CD4-positive, alpha-beta T cell treated with Interleukin-21 for 1 hour (primary cell): ENCODE measurements around the gene EPSTI1.
A peak's percentile ranks its signal among the peaks of the same experiment; 100 is the strongest.
"Not testable (repeated sequence)": the region's sequence is repeated elsewhere in the genome, so short reads cannot be mapped to it uniquely, and the experiment has no call there.

ENCODE experiments used
- DNase-seq: peaks from one replicate; pipeline ENCODE4 v3.0.0-alpha.2; 2020

EPSTI1 gene

DNA sequence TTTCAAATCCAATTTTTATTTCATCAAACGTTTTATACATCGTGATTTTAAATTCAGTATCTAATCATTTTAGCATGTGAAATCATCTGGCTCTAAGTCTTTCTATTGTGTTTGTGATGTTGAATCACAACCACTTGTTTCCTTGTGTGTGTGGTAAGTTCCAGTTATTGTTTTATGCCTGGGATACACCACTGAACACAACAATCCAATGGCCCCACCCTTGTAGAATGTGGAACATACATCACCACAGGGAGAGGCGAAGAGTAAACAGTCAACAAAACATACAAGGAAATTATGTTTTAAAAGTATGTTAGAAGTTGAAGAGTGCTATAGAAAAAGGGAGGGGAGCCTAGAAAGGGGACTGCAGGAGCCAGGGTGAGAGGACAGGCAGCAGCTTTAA, 100.5 kb downstream of the EPSTI1 start:
- no peak for DNase-seq

DNA sequence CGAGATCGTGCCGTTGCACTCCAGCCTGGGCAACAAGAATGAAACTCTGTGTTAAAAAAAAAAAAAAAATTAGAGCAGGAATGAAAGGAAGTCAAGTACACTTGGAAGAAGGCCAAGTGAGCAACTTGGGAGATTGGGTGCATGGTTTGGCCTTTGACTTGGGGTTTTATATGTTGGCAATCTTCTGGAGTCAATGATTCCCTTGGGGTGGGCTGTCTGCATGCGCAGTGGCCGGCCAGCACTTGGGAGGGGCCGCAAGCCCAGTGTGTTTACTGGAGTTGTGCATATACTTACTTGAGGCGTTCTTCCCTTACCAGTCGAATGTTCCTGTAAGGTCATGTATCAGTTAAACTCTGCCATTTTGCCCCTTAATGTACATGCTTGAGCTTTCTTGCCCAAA, 106.7 kb downstream of the EPSTI1 start:
- DNase-seq: no peak

DNA sequence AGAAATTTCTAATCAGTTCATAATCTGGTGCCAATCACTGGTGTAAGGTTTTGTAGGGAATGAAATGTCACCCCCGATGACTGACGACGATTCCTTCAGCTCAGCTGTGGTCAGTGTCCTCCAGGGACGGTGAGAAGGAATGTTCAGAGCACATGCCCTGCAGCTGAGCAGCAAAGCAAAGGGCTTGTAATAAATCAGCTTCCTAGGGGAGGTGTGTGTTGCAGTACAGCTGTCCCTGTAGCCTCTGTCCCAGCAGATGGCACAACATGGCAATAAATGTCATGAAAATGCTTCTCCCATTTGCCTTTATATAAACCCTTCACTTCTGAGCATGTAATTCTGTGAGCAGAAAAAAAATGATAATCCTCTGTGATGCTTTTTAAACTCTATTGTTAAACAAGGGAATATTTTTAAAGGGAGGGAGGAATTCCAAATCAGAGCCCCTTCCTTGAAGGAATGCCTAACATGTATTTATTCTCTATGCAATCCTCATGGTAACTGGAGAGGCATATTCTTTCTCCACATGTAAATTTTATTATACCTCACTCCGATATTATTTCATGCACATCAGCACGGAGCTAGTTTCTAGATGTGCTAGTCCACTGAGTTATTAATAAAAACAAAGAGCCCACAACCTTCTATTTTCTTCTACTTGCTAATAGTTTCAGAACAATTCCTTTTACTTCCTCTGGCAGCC, 108.1 kb downstream of the EPSTI1 start:
- DNase-seq: no peak

DNA sequence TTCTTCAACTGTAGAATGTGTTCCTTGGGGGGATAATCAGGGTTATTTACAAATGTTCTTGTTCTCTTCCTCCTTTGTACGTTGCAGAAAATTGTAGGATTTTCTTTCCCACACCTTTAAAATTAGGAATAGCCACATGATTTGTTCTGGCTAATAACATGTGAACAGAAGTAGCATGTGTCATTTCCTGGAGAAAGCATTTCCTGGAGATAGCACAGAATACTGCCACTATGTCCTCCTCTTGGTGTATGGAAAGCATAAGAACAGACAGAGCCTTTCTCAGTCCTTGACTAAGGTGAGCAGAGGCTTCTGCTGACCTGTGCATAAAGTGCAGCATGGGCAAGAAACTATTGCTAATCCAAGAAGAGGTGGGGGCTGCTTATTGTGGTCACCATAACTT, 108.9 kb downstream of the EPSTI1 start:
- DNase-seq: no peak

DNA sequence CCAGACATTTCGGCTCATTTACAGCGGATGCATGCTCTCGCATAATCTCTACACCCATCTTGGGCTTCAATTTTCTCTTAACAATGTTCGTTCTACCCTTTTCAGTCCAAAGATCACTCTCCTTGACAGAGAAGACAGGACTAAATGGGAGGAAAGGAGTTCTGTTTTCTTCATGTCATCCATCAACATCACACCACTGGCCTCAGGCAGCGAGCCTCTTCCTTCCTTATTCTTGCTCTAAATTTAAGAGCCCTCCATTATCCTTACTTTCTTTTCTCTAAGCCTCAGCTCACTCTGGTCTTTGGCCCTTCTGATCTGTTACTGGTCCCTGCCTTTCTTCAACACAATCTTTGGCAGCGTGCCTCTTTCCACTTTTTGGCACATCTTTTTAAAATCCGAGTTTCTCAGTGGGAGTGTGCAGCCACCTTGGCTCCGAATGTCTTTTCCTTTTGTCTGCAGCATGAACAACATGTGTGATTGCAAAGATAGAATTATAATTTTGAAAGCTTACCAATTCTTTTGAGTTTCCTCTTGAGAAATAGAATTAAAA, 111.9 kb downstream of the EPSTI1 start:
- DNase-seq: no peak

DNA sequence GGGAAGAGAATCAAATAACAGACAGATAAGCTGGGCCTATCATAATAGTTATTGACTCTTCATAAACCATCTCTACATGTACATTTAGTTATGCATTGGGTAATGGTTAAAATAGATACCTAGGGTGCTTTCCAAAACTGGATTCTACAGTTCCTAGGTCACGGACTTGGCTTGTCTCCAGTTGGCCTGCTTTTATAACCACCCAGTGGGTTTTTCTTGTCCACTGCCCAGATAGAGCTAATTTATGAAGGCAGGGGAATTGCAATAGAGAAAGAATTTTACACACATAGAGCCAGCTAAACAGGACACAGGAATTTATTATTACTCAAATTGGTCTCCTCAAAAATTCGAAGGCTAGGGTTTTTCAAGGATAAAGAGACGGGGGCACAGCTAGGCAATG, 113.3 kb downstream of the EPSTI1 start:
- no peak for DNase-seq

DNA sequence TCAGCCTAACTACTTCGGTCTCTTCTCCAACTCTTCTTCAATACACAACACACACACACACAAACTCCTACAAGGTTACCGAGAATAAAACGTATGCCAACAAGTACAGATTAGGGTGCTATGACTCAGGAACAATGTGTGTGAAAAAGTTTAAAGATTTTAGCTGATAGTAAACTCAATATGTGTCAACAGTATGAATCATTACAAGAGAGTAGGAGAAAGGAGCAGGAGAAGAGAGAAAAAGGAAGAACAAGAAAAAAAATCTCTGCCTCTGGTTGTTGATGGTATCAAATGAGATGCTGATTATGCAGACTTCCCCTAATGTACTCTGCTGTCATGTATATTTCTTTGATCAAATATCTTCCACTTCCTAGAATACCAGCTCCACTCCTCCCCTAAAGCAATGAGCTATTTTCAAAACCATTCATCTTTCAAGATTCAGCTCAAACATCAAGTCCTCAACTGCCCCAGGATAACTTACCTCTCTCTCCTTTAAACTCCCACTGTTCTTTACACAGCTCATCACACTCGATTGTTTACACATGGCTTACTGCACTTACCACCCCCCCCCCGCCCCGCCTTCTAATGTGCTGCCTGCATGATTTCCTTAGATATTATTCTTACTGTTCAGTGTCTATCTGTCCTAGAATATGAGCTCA, 115.0 kb downstream of the EPSTI1 start:
- no peak for DNase-seq

DNA sequence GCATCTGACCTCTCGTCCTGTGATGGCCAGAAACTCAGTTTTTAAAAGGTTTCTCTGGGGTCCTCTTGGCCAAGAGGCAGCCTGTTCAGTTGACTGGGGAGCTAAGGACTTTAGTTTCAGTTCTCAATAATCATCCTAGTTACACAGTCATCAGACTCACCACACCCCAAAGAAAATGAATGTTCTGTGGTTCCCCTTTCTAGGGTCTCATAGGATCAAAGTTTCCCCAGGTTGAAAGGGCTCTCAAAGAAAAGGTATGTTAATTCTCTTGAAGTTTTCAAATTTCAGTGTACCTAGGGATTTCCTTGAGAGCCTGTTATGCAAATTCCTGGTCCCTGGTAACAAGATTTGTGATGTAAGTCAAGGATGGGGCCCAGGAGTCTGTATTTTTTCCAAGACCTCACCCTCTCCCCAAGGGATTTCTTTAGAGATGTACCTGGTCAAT, 115.7 kb downstream of the EPSTI1 start:
- DNase-seq: peak; percentile 1

DNA sequence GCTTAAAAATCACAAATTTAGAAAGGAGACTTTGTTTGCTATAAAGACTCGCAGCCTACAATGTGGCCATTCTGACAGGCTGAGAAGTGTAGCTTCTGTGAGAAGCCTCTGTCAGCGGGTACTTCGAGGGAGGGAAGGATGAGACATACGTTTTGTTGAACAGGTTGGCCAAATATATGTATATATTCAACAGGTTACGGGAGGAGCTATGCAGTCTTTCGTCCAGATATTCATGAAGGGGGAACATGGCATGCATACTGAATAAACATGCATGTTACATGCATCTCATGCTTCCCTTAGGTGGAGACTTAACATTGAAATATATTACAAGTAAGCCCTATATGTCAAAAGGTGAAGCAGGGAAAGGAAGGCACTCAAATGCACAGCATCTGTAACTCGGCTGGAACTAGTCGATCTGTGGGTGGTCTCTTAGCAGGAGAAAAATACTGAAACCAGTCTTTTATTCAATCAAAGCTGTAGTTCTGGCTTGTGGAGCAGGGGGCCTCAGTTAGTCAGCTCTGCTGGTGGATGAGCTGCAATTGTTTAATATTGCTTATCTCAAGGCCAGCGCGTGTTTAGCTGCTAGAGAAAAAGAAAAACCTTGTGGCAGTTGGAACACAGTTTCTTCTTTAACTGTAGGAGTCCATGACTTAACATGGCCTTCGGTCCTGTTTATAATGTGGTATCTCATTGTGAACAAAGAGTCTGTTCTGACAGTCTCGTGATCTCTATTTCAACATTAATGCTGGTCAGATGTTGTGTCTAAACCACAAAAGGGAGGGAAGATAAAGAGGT, 116.4 kb downstream of the EPSTI1 start:
- DNase-seq: no peak

DNA sequence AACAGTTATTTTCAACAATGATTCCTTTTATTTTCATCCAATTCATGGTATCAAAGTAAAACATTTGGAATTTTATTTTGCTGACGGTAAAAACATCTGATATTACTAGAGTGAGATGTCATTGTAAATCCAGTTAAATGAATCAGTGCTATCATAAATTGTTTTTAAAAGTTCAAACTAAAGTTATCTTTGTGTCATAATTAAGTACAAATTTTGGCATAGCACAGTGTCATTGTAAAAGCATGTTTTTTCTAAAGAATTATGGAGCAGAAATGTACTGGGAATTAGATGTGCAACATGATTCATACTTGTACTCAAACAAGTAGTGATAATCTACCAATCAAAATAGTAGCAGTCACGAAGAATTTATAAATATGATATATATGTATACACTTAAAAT, 117.8 kb downstream of the EPSTI1 start:
- DNase-seq: no peak

DNA sequence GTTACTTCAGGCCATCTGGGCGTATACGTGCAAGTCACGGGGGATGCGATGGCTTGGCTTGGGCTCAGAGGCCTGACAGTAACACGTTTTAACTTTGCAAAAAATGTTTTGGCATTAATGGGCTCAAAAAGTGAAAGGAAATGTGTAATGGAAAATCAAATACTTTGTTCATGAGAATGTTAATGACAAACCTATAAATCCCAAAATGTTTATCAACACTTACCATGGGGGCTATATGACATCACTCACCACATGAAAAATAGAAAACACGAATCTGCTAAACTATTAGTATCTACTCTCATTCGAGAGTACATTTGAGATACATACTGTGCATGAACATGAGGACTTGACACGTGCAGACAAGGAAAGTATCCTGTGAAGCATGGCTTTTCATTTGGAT, 119.0 kb downstream of the EPSTI1 start:
- DNase-seq: no peak

DNA sequence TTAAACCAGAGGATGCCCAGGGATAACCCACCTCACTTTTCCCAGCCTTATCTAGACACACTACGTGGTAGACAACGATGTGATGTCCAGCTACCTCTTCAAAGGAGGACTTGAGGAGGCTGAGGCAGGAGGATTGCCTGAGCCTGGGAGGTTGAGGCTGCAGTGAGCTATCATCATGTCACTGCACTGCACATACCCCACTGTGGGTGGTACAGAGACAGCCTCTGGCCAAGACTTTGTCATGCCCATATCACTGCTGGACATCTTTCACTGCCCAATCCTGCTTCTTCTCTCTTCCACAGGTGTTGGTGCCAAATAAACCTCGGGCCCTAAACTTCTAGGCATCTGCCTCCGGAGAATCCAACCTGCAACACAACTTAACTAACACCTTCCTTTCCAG, 124.8 kb downstream of the EPSTI1 start:
- no peak for DNase-seq

DNA sequence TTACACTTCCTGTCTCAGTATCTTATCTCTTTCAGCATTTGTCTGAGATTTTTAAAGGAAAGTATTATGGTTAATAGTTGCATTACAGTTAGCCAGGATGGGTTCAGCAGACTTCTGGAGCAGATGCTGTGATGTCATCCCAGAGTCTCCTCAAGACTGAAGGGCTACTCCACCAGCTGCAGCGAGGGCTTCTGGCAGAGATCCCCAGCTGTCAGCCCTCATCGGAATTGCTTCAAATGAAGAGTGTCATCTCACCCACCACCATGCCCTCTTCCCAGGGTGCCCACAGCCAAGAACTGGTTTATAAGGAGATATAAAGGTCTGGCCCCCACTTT, 126.3 kb downstream of the EPSTI1 start:
- no peak for DNase-seq

DNA sequence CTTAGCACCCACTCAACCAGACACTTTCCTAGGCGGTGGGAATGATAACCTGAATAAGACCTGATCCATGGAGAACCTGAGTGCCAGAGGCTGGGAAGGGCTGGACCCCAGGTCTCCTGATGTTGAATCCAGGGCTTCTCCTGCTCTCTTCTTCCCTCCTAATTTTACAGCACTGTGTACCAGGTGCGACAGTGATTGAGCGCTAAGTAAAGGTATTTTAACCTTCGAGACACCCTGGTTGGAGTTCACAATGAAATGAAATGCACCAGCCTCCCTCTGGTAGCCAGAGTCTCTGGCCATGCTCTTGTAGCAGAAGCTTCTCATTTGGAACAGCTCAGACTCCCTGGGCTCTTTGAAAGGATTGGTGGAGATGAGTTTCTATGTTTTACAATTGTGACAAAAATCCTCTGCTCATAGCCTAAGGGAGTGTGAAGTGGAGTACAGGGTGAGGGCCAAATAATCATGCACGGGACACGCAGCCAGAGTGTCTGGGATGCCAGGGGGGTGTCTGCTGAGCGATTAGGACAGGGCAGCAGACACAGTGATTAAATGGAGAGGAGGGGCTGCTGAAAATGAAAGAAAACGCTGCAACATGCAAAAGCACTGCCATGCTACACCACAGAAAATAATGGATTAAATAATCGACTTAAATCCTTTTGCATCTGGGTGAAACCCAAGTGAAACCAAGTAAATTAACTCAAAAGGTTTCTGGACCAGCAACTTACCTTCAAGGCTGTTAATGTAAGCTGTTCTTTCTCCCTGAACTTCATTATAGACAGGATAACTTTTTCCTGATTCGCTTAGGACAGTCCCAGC, 126.9 kb downstream of the EPSTI1 start:
- no peak for DNase-seq

DNA sequence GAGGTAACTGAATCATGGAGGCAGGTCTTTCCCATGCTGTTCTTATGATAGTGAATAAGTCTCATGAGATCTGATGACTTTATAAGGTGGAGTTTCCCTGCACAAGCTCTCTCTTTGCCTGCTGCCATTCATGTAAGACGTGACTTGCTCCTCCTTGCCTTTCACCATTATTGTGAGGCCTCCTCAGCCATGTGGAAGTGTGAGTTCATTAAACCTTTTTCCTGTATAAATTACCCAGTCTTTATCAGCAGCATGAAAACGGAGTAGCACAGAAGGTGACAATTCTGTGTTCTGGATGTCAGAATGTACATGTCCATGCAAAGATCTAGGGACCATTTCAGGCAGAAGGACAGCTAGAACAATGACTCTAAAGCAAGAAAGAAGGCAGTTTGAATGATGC, 129.7 kb downstream of the EPSTI1 start:
- DNase-seq: not testable (repeated sequence)

DNA sequence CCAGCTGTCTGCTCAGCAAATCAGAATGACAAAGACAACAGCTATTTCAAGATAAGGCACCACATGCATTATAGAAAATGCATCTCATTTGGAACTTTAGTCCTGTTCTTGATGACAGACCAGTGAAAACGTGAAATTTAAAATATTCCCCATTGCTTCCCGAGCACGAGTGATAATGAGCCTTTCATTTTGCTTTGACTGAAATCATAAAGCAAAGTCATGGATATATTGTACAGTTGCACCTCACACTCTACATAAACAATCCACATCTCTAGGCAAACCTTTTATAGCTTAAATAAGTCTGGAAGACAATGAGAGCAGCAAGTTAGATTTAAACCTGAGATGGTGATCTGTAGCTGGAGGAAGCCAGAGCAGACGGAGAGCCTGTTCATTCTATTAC, 131.6 kb downstream of the EPSTI1 start:
- DNase-seq: no peak

DNA sequence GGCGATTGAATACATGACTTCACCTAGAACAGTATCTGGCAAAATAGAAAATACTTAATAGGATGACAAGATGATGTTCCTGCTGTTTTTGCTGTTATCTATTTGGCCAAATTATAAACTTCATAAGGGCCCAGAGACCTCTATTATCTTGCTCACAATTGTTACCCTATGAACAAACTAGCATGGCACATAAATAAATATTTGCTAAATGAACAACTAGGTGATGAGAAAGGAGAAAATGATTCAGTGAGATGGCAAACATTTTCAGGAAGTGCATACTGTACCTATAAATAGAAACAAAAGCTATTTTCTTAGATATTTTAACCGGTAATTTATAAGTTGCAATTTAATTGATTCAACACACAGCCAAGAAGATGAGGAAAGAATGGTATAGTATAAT, 132.3 kb downstream of the EPSTI1 start:
- no peak for DNase-seq

DNA sequence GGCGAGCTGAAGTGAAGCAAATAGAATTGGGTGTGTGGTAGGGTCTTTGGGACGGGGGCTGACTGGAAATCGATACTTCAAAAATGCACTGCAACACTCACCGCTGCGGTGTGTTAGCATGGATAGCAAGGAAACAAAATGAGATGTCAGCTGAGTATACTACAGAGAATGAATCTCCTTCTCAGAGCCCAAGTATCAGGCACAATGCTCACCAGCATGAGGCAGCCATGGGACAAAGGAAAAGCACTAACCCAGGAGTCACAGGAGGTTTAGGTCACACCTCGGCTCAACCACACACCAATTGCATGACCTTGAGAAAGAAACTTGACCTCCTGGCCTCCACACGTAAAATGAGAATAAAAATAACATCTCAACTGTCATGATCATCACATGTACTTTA, 136.6 kb downstream of the EPSTI1 start:
- DNase-seq: no peak

DNA sequence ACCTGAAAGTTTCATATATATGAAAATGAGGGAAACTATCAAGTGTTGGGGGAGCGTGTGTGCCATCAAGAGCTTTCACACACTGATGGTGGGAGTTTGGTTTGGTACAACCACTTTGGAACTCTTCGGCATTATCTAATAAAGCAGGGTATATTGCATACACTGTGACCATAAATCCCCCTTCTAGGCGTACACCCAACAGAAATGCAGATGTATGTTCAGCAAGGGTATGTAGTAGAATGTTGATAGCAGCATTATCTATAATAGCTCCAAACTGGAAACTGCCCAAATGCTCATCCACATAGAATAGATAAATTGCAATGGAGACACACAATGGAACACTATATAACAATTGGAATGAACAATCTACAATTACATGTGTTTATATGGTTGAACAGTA, 139.9 kb downstream of the EPSTI1 start:
- no peak for DNase-seq

DNA sequence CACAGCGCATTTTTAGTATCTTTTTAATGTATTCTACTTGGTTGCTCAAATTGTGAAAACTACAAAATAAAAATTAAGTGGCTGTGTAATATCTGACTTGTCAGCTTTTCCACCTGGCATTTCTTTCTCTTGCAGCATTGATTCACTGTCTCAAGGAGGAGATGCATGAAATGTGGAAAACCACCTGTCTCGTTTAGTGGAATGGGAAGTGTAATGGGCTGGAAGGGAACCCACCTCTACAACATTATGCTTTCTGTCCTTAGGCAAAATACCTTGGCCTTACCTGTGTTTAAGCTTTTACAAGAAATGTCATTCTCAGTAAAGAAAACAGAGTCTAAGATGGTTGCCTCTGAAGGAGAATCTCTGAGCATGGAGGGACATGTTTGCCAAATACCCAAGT, 142.8 kb downstream of the EPSTI1 start:
- DNase-seq: no peak

DNA sequence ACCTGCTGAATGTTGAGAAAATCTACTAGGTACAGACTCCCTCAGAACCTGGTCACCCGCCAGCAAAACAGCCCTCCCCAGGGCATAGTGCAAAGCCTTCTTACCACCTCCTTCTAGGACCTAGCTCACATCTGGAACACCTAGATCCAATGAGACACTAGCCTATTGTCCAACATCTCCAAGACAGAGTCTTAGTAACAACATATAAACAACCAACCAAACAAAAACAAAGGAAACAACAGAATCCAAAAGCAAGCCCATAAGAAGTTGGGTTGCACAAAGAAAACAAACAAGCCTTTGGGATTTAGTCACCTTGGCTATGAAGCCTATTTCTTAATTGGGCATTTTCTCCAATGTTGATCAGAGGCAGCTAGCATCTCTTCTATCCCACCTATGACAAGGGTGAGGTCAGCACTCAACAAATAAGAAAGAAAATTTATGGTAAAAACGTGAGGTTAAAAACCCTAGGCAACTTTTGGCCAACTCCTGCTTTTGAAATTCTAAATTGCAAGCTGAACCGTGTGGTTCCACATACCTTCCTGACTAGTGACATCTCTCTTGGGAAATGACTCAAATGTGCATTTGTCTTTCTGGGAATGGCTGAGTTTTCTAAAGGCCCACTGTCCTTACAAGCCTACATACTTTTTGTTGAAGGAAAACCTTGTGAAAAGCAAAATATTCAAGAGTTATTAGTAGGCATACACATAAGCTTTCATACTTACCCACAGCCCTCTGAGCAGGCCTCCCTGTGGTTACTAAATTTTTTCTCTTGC, 144.0 kb downstream of the EPSTI1 start:
- no peak for DNase-seq
